HepG2 (cell line): ENCODE measurements around the gene TEX30. TPM values are rescaled to one million over a fixed set of nuclear protein-coding genes. Genes with fewer than 3 reads are reported as not detected.

Source experiments
- ATAC-seq: fragments of 200-7000 bp; cut with Tn5 transposase; 3 replicates; pipeline ENCODE4 v1.9.1; 2020; ENCODE audit warnings: mild to moderate bottlenecking, moderate library complexity
- BruUV-seq: library from RNA; stranded (reverse); fragments of 400-500 nt; replicated peaks from 2 replicates; lab custom pipeline; 2021; lab: Mats Ljungman, UMichigan
- CTCF ChIA-PET: fragments of 300-600 bp; formaldehyde crosslinking; extraction: SDS; loops from one replicate; lab custom pipeline; 2021; ENCODE audit warnings: low total read pairs, inconsistent platforms, low intra/inter-chr PET ratio; lab: Yijun Ruan, JAX
- POLR2A ChIA-PET: fragments of 350-600 bp; sonication (Branson Sonifier 250); formaldehyde crosslinking; loops from one replicate; lab custom pipeline; 2020; ENCODE audit warnings: antibody characterized with exemption, inconsistent platforms; lab: Yijun Ruan, JAX
- DNase-seq: peaks from one replicate; pipeline ENCODE4 v3.0.0-alpha.2; 2015; ENCODE audit warnings: low spot score
- FAIRE-seq: peaks from 3 replicates; lab custom pipeline; 2011; peaks lifted over from hg19 to GRCh38; lab: Jason Lieb, UNC
- H2AFZ ChIP-seq: one replicate; pipeline ENCODE4 v1.6.1; 2011; ENCODE audit warnings: low read length, inconsistent platforms
- H3K27ac ChIP-seq: fragments of 300-600 bp; 3 replicates; pipeline ENCODE4 v1.8.0; 2011; ENCODE audit warnings: mixed run types, mild to moderate bottlenecking, mixed read lengths, low read length, inconsistent platforms; ENCODE audit not compliant: insufficient read depth; ENCODE audit errors: extremely low read length
- H3K27me3 ChIP-seq, 2 experiments: fragments of 200-600 bp in 1 of 2; 2 replicates in 1 of 2; 3 replicates in 1 of 2; pipeline versions ENCODE4 v1.6.0 to v1.8.0; 2011; ENCODE audit warnings: low read length in 2 of 2, mild to moderate bottlenecking in 2 of 2, moderate library complexity in 2 of 2, inconsistent platforms in 1 of 2; ENCODE audit not compliant: insufficient read depth in 2 of 2, control insufficient read depth in 1 of 2
- H3K36me3 ChIP-seq, 2 experiments: fragments of 200-600 bp in 1 of 2; replicated peaks in 1 of 2; 2 replicates in 1 of 2; 3 replicates in 1 of 2; pipeline versions ENCODE4 v1.5.1 to v1.8.0; 2011; ENCODE audit warnings: low read length in 2 of 2, inconsistent platforms in 1 of 2; ENCODE audit not compliant: insufficient read depth in 2 of 2, control insufficient read depth in 1 of 2
- H3K4me1 ChIP-seq: 2 replicates; pipeline ENCODE4 v1.5.1; 2012; ENCODE audit warnings: low read length, inconsistent platforms; ENCODE audit not compliant: insufficient read depth
- H3K4me2 ChIP-seq: 2 replicates; pipeline ENCODE4 v1.6.0; 2011; ENCODE audit warnings: low read depth, low read length, inconsistent platforms
- H3K4me3 ChIP-seq, 3 experiments: fragments of 200-600 bp in 1 of 3; sonication (generic), shearing (Covaris generic) in 1 of 3; replicated peaks in 1 of 3; 2 replicates each; pipeline ENCODE4 v1.5.1; 2011 to 2016; ENCODE audit warnings: low read length in 3 of 3, inconsistent platforms in 2 of 3, low read depth in 2 of 3, mild to moderate bottlenecking in 2 of 3, control low read depth in 1 of 3, mixed read lengths in 1 of 3; ENCODE audit not compliant: insufficient read depth in 1 of 3
- H3K79me2 ChIP-seq: one replicate; pipeline ENCODE4 v1.6.1; 2011; ENCODE audit warnings: low read length, inconsistent platforms; ENCODE audit not compliant: insufficient read depth
- H3K9ac ChIP-seq: 2 replicates; pipeline ENCODE4 v1.6.0; 2011; ENCODE audit warnings: mild to moderate bottlenecking, low read depth, low read length, inconsistent platforms; ENCODE audit not compliant: insufficient read depth
- H3K9me3 ChIP-seq: 2 replicates; pipeline ENCODE4 v1.5.1; 2012; ENCODE audit warnings: mild to moderate bottlenecking, low read length
- H4K20me1 ChIP-seq: 2 replicates; pipeline ENCODE4 v1.6.0; 2011; ENCODE audit warnings: inconsistent platforms, mild to moderate bottlenecking, low read length, moderate library complexity; ENCODE audit not compliant: insufficient read depth
- CEBPB ChIP-seq: IDR thresholded peaks from 2 replicates; pipeline ENCODE4 v1.6.1; 2011; ENCODE audit warnings: low read depth, low read length, improper control_type of control experiment, borderline replicate concordance
- FOXP1 ChIP-seq, 2 experiments: fragments of 450-650 bp in 1 of 2; IDR thresholded peaks; 2 replicates each; pipeline ENCODE4 v1.6.1; 2017 to 2018; ENCODE audit warnings: antibody characterized with exemption in 1 of 2
- FOXP4 ChIP-seq: sonication (generic); formaldehyde crosslinking; IDR thresholded peaks from 2 replicates; pipeline ENCODE4 v1.4.0; 2020; ENCODE audit warnings: missing genetic modification reagents
- HNRNPK ChIP-seq: fragments of 200-400 bp; formaldehyde crosslinking; IDR thresholded peaks from 2 replicates; pipeline ENCODE4 v1.6.1; 2018; ENCODE audit warnings: low read length, low read depth, moderate library complexity, mild to moderate bottlenecking; ENCODE audit not compliant: poor library complexity, severe bottlenecking
- KDM1A ChIP-seq: IDR thresholded peaks from 2 replicates; pipeline ENCODE4 v1.6.1; 2016; ENCODE audit warnings: missing compliant biosample characterization
- PBX3 ChIP-seq: sonication (generic); formaldehyde crosslinking; IDR thresholded peaks from 2 replicates; pipeline ENCODE4 v1.8.1; 2023; ENCODE audit warnings: missing genetic modification reagents, inconsistent platforms, borderline replicate concordance
- SATB2 ChIP-seq: sonication (generic); formaldehyde crosslinking; IDR thresholded peaks from 2 replicates; pipeline ENCODE4 v1.5.0; 2020; ENCODE audit warnings: missing genetic modification reagents
- ZZZ3 ChIP-seq: sonication (generic); formaldehyde crosslinking; IDR thresholded peaks from 2 replicates; pipeline ENCODE4 v1.4.0; 2020; ENCODE audit warnings: missing genetic modification reagents, mild to moderate bottlenecking, borderline replicate concordance
- WGBS: methylation state at CpG from one replicate; pipeline ENCODE4 v1.1.6; 2017; ENCODE audit warnings: low lambda C conversion rate; 5-methylcytosine and 5-hydroxymethylcytosine counted together
- in situ Hi-C: cut with HindIII; loops from 2 replicates; pipeline ENCODE4 v1.10.0; 2017; ENCODE audit warnings: low pct_unique_long_range_greater_than_20kb; ENCODE audit not compliant: extremely low pct_ligation_motif_present
- intact Hi-C: fragments of 100-400 bp; cut with micrococcal nuclease; formaldehyde crosslinking; loops from one replicate; pipeline ENCODE4 v1.10.0; 2022; ENCODE audit not compliant: unreplicated experiment
- polyA plus RNA-seq, 8 experiments: library from polyadenylated mRNA; depleted of rRNA in 3 of 8; stranded (reverse) in 7 of 8; unstranded in 1 of 8; fragments of >200 nt; fragmentation: Illumina TruSeq in 4 of 8; extraction: Trizol in 4 of 8; gene quantifications; 2 replicates each; pipeline versions ENCODE4 v1.2.1 to v1.2.3, GENCODE V29; 2011 to 2016; ENCODE audit warnings: low read depth in 4 of 8, missing spikeins in 1 of 8, mixed read lengths in 1 of 8; ENCODE audit not compliant: insufficient read depth in 1 of 8
- total RNA-seq, 5 experiments: library from RNA; depleted of rRNA; stranded (reverse); fragments of >200 nt; fragmentation: Illumina TruSeq; extraction: Trizol; gene quantifications; 2 replicates each; pipeline ENCODE4 v1.2.3, GENCODE V29; 2016; ENCODE audit warnings: low read depth in 1 of 5

Gene TEX30
- total and polyA plus RNA-seq, 2 of the 13 experiments (the other 11 are each of a cell fraction or from before 2014, with no cell fraction given) = 0.60 to 1.2 TPM

GRCh38 chr13:102814793-102815192 is 41.2 kb upstream of the TEX30 start:
- no peak for TF ChIP-seq PBX3 (CRISPR knock-in tag)
- peak; percentile 66 for TF ChIP-seq CEBPB
- Histone ChIP-seq H3K9ac (no peak overlapping the region), H3K27ac (no peak overlapping the region), H3K4me3 (no peak overlapping the region), H3K79me2 (peaks cover 21% of the 10 kb centered on the region), H3K36me3 (peaks cover 1 to 16% of the 10 kb centered on the region in 2 experiments; a peak in 3 of 5 replicates), H3K4me2 (no peak overlapping the region), H4K20me1 (0 out of 2 replicates have a peak, but pooled peaks cover 5% of the 10 kb centered on the region), H2AFZ (no peak overlapping the region), H3K9me3 (no peaks in the 10 kb centered on the region), H3K4me1 (peaks cover 24% of the 10 kb centered on the region), H3K27me3 (no peaks in the 10 kb centered on the region)
- 83% methylated on average over 6 of the region's 6 CpGs for WGBS
- BruUV-seq = no TSS peak
- intact Hi-C loops (no loop called here), in situ Hi-C loops (no loop called here)
- ATAC-seq (no peak), FAIRE-seq (no peak), DNase-seq (no peak)
- CTCF ChIA-PET = no interaction called here
- POLR2A ChIA-PET = interaction anchor here (1.1 to 1.2 kb wide), 2 partner anchors 14 to 218 kb away, joined by 3 to 4 read pairs; partner anchors contain the start of gene TPP2

- H3K9ac ChIP-seq = no peak overlapping the region
- WGBS = 82% methylated on average over 7 of the region's 7 CpGs
- no peak overlapping the region for H3K27ac ChIP-seq
- H3K9me3 ChIP-seq = no peaks in the 10 kb centered on the region
- no peak overlapping the region for H3K4me3 ChIP-seq
- no peak for DNase-seq
- H2AFZ ChIP-seq = no peak overlapping the region
- no peaks in the 10 kb centered on the region for H3K27me3 ChIP-seq
- in situ Hi-C loops = no loop called here
- no peak for FAIRE-seq
- ChIA-PET POLR2A (interaction anchor here (1.1 to 1.2 kb wide), 3 partner anchors 13 to 218 kb away, joined by 3 to 4 read pairs (median 3); partner anchors contain the start of gene TPP2), CTCF (no interaction called here)
- no peak overlapping the region for H3K4me2 ChIP-seq
- BruUV-seq = no TSS peak
- H3K4me1 ChIP-seq = peaks cover 24% of the 10 kb centered on the region
- 0 out of 2 replicates have a peak, but pooled peaks cover 5% of the 10 kb centered on the region for H4K20me1 ChIP-seq
- intact Hi-C loops = no loop called here
- ATAC-seq = no peak
- H3K79me2 ChIP-seq = peaks cover 21% of the 10 kb centered on the region
- TF ChIP-seq HNRNPK (no peak), FOXP4 (no peak), KDM1A (CRISPR knock-in tag) (no peak), FOXP1 (IDR thresholded peaks at IDR 0.05) (no peak), FOXP1 (CRISPR knock-in tag; IDR thresholded peaks at IDR 0.05) (no peak), ZZZ3 (CRISPR knock-in tag) (no peak), SATB2 (CRISPR knock-in tag) (no peak)
- TF ChIP-seq, all 625 proteins: peak for 0
- H3K36me3 ChIP-seq = peaks cover 1 to 14% of the 10 kb centered on the region in 2 experiments; a peak in 3 of 5 replicates
Observed at GRCh38 chr13:102814025-102814607, 40.5 kb upstream of the TEX30 start.
